NCI-H748 (cell line): ENCODE data around the gene ZNF677.
"Not testable (repeated sequence)": the region's sequence is repeated elsewhere in the genome, so short reads cannot be mapped to it uniquely, and the experiment has no call there.

Source experiments
- DNase-seq: peaks from one replicate; lab custom pipeline; 2025; ENCODE audit not compliant: unreplicated experiment; lab: John Stamatoyannopoulos, UW

ZNF677 gene

DNA sequence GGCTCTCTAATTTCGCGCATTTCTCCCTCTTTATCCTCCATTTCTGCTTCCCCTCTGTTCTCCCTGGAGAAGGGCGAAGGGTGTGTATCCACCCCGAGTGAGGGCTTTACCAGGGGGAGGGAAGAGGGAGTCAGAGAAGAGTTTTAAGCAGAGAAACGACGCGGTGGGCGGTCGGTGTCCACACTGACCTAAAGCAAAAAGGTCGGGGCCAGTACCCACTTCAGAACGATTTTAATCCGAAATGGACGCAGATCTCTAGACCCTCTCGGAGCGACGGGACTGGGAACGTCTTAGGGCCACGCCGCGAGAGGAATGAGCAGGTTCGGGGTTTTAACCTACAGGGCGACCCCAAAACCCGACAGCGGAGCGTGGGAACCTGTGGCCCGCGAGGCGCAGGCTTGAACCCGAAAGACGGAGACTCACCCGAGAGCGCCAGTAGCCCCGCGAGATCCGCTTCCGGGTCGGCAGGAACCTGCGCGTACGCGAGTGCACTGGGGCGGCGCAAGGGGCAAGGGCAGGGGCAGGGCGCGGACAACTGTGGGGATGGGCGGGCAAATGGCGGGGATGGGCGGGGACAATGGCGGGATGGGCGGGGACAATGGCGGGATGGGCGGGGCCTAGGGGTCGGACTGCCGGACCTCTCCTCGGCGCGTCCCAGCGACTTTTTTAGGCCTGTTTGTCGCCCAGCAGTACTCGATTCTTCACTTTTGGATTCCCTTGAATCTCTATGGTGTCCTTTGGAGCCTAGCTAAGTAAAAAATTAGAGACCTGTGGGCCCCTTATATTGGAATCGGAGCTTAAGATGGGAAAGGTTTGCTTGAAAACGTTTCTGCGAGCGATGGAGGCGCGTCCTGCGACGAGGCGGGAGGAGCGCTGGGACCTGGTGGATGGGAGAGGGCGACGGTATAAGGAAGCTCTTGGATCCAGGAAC, at the start of gene ZNF677:
Gene ZNF677, minus strand, starts transcription at position 463 of the 931 bp plus-strand sequence. CDS start 3,323 bp downstream, outside the sequence.
- peak; percentile 93 for DNase-seq

DNA sequence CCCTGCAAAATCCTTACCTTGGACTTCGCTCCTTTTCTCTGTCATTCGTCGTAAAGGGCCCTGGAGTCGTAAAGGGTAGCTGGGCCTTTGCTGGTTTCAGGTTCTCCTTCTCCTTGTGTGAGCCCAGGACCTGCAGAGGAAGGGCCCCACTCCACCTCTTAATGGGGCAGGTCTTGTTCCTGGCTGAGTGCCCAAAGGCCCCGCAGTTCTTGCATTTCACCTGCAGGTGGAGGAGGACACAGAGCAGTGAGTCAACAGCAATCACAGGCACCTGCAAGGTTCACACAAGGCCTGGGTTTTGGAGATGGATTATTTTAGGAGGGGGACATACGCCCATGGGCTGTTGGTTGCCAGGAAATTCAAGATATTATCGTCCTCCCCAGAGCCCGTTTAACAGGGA, 46.7 kb upstream of the ZNF677 start:
- not testable (repeated sequence) for DNase-seq

DNA sequence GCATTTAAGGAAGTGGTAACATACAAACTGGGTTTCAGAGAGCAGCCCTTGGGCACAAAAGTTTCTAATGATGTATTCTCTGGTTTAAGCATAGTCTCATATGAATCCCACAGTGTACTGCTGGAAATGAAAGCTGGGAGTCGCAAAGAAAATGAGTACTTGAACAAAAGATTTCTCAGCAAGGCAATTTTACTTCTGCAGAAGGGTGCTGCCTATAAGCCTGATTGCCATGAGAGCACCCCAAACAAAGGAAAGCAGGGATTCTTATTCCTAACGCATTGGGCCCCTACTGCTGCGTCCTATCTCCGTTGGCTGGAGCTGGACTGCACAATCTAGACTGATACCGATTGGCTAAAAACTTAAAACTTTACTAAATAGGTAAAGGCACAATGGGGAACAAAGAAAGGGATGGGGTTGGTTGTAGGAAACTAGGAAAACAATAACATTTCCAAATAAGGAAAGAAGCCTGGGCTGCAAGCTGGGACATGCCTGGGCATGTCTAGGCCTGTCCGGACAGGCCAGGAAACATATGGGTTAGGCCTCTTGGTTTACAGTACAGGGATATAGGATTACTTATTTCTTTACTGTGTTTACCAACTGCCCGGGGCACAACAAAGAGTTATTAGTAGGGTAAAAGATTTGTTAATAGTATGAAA, 40.2 kb upstream of the ZNF677 start:
- DNase-seq: no peak

DNA sequence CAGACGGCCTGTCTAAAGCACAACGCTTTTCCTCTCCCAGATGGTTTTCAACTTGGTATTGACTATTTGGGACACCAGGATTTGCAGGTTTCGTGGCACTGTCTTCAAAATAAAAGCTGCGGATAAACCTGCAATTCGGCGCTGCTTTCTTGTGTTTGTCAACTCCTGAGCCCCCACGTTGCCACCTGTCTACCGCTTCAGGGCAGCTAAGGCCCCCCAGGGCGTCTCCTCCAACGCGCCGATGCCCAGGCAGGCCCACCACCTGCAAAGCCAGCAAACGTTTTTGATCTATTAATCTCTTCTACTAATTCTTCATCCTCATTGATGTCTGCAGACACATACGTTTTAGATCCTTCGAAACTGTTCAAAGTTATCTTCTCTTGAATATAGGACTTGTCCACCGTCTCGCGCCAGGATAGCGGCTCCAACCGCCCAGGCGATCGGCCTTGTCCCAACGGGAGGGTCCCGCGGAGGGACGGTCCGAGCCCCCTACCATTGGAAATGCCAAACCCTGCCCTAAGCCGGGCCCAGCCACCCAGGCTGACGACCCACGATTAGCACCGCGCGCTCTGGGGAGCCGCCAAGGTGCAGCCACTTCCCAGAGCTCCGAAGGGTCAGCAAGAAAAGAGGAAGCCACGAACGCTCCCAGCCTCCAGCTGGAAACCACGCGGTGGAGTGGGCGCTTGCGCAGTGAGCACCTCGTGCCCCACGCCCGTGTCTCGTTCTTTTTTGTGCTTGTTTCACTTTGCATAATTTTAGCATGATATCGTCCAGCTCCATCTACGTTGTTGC, 36.3 kb upstream of the ZNF677 start:
- DNase-seq: no peak

DNA sequence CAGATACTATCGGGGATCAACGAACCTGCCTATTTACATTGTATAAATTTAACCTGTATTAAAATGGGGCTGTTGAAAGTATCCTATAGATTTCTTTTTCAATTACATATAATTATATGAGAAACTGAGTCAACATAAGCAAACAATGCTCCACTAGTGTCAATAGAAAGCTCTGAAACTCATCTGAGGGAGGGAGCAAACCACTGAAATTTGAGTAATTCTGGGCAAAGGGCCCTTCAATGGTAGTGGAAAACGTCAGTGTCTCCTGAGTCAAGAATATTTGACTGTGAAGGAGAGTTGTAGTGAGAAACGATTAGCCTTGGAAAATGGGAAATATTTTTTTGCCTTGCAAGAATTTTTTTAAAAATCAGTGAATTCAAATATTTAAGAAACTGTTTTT, 30.4 kb upstream of the ZNF677 start:
- DNase-seq: no peak

DNA sequence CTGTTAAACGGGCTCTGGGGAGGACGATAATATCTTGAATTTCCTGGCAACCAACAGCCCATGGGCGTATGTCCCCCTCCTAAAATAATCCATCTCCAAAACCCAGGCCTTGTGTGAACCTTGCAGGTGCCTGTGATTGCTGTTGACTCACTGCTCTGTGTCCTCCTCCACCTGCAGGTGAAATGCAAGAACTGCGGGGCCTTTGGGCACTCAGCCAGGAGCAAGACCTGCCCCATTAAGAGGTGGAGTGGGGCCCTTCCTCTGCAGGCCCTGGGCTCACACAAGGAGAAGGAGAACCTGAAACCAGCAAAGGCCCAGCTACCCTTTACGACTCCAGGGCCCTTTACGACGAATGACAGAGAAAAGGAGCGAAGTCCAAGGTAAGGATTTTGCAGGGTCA, 27.3 kb upstream of the ZNF677 start:
- peak; percentile 42 for DNase-seq

DNA sequence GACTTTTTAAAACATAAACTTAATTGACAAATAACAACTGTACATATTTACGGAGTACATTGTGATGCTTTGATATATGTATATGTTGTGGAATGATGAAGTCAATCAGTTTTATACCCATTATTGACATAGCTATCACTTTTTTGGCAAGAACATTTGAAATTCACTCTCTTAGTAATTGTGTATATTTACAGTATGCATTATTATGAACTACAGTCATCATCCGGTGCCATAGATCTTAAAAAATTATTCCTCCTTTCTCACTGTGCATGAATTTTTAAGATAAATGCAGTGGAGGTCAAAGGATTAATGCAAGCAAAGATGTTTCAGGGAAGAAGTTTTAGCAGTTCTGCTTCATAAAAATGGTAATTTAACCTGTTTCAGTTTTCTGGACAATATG, 20.8 kb upstream of the ZNF677 start:
- no peak for DNase-seq

DNA sequence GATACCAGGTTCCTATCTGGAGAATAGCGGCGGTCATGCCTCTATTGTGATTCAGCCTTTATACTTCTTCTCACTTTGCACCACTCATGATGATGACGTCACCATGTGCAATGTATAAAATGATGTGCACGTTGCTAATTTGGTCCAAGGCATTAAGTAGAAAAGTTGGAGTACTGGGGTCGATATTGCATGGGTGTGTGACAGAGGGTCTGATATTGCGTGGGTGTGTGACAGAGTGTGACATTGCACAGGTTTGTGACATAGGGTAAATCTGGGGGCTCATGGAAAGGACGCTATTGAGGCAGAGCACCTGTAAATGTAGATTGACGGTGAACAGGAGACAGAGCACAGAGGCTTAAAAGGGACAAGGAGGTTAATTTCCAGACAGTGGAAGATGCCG, 17.4 kb upstream of the ZNF677 start:
- DNase-seq: no peak

DNA sequence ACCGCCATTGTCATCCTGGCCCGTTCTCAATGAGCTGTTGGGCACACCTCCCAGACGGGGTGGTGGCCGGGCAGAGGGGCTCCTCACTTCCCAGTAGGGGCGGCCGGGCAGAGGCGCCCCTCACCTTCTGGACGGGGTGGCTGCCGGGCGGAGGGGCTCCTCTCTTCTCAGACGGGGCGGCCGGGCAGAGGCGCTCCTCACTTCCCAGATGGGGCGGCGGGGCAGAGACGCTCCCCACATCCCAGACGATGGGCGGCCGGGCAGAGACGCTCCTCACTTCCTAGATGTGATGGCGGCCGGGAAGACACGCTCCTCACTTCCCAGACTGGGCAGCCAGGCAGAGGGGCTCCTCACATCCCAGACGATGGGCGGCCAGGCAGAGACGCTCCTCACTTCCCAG, 15.2 kb upstream of the ZNF677 start:
- DNase-seq: not testable (repeated sequence)

DNA sequence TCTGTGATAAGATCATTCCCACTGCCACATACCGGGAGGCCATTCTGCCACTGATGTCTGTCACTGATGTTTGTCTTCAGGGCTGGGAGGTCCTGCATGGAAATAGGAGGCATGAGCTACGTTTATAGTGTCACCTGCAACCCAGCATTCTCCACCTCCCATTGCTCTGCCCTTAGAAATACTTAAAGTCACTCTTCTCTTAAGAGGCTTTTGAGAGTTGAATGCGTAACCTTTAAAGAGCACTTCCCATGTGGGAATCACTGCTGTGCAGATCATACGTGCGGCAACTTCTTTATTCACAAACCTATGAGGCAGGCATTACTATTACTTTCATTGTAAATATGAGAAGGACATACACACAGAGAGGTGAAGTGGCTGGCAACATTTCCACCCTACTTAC, 12.9 kb upstream of the ZNF677 start, which contains the start of gene VN1R4:
Gene VN1R4, minus strand, starts transcription at position 101 of the 400 bp plus-strand sequence. Its CDS starts 58 bp downstream, at position 43.
- DNase-seq: not testable (repeated sequence)

DNA sequence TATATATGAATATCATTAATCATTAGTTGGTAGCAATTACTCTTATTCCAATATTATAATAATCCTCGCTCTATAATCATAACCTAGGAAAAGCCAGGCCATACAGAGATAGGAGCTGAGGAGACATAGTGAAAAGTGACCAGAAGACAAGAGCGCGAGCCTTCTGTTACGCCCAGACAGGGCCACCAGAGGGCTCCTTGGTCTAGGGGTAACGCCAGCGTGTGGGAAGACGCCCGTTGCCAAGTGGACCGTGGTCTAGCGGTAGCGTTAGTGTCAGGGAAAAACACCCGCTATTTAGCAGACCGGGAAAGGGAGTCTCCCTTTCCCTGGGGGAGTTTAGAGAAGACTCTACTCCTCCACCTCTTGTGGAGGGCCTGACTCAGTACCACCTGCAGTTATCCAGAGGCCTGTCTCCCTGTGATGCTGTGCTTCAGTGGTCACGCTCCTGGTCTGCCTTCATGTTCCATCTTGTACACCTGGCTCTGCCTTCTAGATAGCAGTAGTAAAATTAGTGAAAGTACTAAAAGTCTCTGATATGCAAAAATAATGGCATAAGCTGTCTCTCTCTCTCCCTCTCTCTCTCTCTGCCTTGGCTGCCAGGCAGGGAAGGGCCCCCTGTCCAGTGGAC, 3.2 kb upstream of the ZNF677 start, which contains the start of gene VN1R2:
Gene VN1R2, plus strand, starts transcription at position 578 of the 628 bp plus-strand sequence. CDS start 84 bp downstream, outside the sequence.
- DNase-seq: peak; percentile 41

DNA sequence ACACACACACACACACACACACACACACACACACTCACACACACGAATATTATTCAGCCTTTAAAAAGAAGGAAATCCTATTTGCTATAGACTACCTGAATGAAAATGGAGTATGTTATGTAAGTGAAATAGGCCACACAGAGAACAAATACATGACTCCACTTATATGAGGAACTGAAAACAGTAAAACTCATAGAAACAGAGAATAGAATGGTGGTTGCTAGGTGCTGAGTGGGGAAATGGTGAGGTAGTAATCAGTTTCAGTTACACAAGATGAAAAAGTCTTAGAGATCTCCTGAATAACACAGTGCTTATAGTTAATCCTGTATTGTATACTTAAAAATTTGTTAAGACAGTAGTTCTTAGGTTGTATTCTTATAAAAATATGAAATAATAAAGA, 8.2 kb downstream of the ZNF677 start:
- DNase-seq: no peak

DNA sequence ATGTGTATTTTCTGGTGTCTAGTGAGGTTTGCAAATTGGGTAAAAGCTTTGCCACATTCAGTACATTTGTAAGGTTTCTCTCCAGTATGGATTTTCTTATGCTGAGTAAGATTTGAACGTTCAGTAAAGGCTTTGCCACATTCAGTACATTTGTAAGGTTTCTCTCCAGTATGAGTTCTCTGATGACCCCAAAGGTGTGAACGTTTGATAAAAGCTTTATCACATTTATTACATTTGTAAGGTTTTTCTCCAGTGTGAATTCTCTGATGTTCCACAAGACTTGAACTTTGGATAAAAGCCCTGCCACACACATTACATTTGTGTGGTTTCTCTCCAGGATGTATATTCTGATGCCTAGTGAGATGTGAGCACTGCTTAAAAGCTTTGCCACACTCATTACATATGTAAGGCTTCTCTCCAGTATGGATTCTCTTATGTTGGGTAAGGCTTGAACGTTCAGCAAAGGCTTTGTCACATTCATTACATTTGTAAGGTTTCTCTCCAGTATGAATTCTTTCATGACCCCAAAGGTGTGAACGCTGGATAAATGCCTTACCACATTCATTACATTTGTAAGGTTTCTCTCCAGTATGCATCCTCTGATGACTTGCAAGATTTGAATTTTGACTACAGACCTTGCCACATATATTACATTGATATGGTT, 17.4 kb downstream of the ZNF677 start:
- no peak for DNase-seq

DNA sequence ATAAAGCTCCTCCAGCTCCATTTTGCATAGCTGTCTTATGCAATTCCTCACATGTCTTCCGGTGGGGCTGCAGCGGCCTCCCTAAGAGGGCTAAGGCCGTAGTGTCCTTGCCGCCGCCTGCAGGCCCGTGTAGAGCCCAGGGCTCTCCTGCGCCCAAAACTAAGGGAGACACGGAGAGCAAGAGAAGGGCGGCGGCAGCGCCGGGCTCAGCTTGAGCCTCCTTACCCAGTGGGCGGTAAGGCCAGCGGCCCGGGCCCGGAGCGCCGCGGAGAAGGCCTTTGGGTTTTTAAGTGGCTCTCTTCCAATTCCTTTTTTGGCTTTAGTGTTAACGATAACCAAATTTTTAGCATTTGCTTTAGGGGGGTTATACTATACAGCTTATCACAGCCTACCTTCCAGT, 30.1 kb downstream of the ZNF677 start:
- DNase-seq: no peak

DNA sequence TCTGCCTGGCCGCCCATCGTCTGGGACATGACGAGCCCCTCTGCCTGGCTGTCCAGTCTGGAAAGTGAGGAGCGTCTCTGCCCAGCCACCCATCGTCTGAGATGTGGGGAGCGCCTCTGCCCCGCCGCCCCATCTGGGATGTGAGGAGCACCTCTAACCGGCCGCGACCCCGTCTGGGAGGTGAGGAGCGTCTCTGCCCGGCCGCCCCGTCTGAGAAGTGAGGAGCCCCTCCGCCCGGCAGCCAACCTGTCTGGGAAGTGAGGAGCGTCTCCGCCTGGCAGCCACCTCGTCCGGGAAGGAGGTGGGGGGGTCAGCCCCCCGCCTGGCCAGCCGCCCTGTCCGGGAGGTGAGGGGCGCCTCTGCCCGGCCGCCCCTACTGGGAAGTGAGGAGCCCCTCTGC, 32.0 kb downstream of the ZNF677 start:
- not testable (repeated sequence) for DNase-seq

DNA sequence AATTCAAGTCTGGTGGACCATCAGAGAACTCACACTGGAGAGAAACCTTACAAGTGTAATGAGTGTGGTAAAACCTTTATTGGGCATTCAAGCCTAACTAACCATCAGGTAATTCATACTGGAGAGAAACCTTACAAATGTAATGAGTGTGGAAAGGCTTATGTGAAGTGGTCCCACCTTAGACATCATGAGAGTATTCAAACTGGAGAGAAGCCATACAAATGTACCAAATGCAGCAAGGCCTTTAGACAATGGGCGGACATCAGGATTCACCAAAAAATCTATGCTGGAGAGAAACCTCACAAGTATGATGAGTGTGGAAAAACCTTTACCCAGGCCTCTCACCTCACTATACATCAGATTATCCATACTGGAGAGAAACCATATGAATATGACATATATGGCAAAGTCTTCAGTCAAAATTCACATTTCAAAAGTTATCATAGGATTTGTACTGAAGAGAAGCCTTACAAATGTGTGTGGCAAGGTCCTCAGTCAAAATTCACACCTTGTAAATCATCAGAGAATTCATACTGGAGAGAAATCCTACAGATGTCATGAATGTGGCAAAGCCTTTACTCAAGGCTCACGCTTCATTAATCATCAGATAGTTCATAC, 41.9 kb downstream of the ZNF677 start:
- no peak for DNase-seq

DNA sequence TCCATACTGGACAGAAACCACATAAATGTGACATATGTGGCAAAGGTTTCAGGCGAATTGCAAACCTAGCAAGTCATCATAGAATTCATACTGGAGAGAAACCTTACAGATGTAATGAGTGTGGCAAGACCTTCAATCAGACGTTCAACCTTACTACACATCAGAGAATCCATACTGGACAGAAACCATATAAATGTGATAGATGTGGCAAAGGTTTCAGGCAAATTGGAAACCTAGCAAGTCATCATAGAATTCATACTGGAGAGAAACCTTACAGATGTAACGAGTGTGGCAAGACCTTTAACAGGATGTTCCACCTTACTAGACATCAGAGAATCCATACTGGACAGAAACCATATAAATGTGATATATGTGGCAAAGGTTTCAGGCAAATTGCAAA, 43.1 kb downstream of the ZNF677 start:
- not testable (repeated sequence) for DNase-seq

DNA sequence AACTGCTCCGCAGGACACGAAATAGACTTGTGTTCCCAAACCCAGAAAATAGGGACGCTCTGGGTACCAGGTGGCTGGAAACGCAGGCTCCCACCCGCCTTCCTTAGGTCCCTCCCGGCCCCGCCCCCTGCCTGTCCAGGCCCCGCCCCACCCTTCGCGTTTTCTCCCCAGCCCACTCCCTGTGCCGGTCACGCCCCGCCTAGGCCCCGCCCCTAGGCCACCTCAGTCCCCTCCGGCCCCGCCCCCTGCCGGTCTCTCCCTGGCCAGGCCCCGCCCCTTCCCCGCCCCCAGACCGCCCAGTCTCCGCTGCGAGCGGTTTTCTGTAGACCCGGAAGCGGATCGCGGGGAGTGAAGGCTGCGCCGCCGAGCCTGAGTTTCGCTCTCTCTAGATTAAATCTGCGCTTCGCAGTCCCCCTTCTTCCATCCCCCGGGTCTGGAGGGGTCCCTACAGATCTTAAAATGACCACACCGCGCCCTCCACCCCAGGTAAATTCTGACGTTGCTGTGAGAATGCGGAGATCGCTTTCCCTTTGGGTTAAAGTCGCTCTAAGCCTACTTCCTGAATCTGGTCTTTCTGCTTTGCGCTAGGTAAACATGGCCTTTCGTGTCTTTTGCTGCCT, 57.8 kb downstream of the ZNF677 start:
- DNase-seq: peak; percentile 95

DNA sequence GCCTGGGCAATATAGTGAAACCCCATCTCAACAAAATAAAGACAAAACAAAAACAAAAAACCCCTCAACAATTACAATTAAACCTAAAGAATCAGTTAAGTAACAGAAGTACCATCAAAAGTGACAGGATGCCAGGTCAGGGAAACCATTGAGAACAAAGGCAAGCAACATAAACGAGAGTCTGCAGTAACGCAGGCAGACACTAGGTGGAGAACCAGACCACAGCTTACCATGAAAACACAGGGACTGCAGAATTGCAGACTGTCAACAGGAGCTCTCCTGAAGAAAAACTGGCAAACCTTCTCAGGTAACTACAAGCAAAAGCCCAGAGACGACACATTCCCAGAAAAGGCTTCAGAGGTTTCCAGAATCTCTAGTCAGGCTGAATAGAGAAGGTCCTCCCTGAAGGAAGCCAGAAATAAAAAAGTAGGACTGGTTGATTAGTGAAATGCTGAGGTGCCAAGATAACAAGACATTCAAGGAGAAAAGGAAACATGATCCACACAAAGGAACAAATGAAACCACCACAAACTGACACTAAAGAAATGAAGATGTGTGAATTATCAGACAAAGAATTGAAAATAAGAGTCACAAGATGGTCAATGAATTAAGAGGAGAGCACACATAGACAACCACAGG, 59.3 kb downstream of the ZNF677 start:
- peak; percentile 87 for DNase-seq
